Activated CD4-positive, alpha-beta T cell treated with anti-CD3 and anti-CD28 coated beads, Interleukin-2, amount 50 U/mL, for 24 hours (primary cell): Measurements from ENCODE around the gene FUOM.
"Not testable (repeated sequence)": the region's sequence is repeated elsewhere in the genome, so short reads cannot be mapped to it uniquely, and the experiment has no call there.

Experiments
- DNase-seq, 2 donors: peaks; one replicate each; pipeline ENCODE4 v3.0.0-alpha.2; 2020; ENCODE audit warnings: low read depth in 1 of 2, low spot score in 1 of 2

Gene FUOM

DNA sequence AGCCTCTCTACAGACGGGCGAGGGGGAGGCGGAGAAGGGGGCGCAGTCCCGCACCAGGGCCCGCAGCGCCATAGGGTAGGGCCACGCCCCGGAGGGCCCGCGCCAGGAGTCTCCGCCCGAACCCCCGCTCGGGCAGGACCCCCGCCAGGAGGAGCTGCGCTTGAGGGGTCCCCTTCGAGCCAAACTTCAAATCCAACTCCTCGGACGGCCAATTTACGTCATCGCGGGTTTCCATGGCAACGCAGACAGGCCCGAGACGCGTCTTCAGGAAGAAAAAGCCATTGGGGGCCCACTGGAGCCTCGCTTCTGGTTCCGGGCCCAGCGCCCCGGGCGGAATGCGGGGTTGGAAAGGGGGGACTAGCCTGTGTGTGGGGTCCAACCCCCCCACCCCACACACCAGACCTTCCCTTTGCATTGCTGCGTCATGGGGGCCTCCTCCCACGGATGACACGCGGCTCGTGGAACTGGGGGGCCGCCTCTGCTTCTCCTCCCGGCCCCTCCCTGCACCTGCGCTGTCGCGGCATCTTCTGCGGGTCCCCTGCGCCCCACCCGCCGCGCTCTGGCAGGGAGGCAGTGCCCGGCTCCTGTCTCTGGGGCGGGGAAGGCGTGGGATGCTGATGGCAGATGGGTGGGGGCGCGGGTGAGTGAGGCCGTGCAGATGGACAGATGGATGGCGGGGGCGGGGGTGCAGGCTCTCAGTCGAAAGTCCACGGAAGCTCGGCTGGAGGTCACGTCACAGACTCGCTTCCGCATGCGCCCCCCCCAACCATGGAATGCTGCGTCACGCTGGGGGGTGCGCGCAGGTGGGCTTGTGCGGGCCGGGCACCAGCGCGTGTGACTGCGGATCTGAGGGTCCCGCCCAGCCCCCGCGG lies 22.3 kb downstream of the FUOM start:
- DNase-seq: peak in 1 of 2 donors; percentile 67

DNA sequence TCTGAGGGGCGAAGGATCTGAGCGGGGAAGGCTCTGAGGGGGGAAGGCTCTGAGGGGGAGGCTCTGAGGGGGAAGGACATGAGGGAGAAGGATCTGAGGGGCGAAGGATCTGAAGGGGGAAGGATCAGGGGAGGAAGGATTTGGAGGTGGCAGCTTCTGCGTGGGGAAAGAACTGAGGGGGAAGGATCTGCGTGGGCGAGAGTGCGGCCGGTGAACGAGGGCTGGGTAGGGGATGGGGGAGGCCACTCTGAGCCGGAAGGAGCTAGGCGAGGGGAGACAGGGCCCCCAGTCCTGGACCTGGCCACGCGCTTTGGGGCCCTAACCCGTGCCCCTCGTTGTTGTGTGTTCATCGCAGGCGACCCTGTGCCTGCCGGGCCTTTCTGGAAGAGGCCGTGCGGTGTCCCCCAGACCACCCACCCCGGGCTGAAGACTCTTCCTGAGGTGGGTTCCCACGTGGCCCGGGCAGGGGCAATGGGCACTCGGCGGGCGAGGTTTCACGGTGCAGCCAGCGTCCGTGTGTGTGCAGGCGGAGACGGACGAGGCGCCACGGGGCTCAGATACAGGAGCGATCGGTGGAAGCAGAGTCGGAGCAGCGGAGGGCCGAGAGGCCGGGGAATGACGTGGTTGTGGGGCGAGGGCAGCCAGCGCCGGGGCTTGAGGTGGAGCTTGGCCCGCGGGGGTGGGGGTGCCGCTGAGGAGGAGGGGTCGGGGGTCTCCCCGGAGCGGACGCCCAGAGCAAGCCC lies 23.1 kb downstream of the FUOM start:
- DNase-seq: no peak

DNA sequence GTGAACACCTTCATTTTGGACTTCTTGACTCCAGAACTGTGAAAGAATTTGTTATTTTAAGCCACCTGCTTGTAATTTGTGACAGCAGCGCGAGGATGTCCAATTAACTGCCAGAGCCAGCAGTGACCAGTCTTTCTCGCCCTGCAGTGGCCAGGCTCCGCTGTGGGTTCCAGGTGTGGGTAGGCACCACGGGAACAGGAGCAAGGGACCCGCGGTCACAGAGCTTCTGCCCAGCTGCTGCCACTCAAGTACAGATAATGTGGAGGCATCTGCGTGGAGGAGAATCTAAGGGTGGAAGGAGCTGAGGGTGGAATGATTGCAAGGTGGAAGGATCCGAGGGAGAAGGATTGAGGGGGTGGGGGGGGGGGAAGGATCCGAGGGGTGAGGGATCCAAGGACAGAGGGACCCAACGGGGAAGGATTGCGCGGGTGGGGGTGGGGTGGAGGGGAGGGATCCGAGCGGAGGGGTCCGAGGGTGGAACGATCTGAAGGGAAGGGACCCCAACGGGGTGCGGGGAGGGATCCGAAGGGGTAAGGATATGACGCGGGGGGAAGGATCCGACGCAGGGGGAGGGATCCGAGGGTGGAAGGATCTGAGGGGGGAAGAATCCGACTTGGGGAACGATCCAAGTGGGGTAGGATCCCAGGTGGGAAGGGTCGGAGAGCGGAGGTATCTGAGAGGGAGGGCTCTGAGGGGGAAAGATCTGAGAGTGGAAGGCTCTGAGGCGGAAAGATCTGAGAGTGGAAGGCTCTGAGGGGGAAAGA lies 24.7 kb downstream of the FUOM start:
- DNase-seq: no peak

DNA sequence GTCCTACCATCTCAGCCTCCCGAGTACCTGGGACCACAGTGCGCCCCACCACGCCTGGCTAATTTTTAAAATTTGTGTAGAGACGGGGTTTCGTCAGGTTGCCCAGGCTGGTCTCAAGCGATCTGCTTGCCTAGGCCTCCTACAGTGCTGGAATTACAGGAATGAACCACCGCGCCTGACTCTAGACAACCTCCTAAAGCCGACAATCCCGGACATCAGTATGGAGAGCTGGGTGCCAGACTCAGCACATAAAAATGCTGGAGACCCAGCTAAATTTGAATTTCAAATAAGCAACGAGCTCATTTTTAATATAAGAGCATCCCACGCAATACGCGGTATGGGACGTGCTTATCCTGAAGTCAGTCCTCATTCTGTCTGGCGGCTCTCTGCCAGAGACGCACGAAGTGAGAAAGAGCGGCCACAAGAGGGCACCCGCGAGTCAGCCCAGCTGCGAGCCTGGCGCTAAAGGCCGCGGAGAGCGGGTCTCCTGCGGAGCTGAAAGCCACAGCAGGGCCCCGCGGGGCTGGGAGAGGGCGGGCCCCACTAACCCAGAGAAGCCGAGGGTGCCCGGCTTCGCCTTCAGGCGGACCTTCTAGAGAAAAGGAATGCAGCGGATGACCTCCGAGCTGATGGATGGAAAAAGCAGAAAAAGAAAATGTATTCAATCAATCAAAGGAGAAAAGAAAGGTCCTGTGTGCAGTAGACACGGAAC lies 28.2 kb downstream of the FUOM start:
- peak; percentile 82 to 84 for DNase-seq

DNA sequence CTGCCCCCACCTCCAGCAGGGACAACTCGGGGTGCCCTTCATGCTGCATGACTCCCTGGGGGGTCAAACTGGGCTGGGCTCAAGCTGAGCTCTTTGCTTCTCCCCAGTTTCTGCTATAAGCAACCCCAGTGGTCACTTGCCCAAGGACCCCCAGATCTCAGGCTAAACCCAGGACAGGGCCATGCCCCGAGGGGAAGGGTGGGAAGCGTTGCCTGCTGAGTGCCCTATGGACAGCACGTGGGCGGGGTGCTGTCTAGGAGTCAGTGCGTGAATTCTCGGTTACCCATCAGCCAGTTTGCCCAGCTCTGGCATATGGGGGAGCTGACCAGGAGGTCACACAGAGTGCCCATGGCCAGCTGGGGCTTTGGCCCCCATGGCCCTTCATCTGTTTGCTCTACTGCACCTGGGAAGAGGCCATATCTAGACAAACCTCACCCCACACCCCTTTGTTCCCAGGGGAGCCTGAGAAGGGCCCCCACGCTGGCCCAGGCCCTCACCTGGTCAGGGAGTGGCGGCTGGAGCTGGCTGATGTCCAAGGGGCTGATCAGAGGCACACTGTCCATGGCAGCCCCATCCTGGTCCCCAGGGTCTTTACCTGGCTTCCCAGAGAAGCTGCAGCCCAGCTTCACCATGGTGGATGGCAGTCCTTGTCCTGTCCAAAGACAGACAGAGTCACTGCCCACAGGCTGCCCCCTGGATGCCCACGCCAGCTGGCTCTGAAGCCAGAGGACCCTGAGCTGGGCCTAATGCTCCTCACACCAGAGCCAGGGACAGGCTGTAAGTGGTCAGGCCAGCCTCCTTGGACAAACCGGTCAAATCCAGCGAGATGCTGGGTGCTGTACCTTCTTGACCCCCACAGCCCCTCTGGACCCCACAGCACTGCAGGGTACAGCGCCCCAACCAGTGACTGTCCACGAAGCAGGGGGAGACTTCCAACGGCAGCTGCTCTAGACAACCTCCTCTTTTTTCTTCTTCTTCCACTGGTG lies 29.2 kb downstream of the FUOM start:
- no peak for DNase-seq

DNA sequence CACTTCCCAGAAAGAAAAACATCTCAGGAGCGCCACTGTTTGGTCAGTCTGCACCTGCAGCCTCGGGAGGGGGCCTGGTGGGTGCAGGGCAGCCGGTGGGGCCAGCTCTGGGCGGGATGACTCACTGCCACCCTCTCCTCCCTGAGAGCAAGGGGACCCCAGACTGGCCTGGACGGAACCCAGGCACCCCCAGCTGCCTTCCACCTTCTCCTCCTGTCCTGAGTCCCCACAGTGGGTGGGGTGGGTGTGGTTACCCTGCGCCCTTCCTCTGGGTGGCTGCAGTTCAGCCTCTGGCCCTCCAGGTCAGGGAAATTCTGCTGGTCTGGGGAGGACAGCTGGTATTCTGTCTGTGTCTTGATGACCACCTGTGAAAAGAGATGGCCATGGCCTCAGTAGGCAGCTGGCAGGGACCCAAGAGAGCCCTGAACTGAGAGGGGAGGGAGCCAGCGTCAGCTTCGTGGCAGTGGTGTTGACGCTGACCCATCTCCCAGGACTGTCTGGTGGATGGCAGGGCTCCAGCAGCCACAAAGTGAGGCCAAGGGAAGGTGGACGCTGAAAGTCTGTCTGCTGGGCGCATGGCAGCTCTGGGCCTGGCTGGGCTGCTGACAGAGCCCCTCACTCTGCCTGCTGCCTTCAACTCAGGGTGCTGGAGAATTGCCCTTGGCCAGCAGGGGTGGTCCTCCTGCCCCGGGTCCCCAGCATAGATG lies 30.0 kb downstream of the FUOM start:
- DNase-seq: no peak

DNA sequence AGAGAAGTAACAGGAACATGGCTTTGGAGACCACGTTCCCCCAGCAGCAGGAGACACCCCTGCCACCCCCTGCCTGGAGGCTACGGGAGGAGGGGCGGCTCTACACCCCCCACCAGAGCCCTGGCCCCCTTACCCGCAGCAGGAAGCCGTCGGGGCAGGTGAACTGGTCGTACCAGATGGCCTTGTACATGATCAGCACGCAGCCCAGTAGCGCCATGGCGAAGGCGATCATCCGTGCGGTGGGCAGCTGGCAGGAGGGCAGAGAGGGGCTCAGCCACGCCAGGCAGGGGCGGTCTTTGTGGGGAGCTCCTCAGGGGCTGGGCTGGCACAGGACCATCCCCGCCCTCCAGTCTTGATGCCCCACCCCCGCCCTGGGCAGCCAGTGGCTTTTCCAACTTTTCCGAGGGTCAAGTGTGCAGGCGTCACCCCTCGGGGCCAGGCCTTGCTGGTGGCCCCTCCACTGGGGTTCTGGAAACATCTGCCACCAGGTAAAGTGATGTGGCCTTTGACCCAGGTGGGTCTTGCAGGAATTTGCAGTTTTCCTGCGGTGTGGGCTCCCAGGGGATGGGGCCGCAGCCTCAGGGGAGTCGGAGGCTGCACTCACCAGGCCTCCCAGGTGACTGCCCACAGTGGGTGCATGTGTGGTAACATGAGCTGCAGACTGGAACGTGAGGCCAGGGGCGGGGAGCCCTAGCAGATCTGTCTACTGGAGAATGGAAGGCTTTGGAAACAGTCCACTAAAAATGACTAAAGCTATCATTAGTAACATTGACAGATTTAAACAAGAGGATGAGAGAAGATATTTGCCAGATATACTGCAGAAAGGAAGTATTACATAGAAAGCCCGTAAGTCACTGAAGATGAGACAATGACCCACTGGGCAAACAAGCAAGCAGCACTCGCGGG lies 30.8 kb downstream of the FUOM start:
- DNase-seq: no peak

DNA sequence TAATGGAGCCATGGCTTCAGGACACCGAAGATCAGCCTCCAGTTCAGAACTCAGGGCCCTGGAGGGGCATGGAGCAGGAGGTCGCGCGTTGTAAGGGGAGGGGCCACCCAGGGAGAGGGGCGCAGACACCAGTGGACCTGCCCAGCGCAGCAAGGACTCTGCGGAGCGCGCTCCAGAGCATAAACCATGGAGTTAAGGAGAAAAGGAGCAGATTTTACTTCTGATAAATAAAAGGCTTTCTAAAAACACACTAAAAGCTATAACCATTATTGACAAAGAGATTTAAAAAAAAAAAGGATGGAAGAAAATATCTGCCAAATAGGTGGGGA lies 31.6 kb downstream of the FUOM start:
- no peak for DNase-seq

DNA sequence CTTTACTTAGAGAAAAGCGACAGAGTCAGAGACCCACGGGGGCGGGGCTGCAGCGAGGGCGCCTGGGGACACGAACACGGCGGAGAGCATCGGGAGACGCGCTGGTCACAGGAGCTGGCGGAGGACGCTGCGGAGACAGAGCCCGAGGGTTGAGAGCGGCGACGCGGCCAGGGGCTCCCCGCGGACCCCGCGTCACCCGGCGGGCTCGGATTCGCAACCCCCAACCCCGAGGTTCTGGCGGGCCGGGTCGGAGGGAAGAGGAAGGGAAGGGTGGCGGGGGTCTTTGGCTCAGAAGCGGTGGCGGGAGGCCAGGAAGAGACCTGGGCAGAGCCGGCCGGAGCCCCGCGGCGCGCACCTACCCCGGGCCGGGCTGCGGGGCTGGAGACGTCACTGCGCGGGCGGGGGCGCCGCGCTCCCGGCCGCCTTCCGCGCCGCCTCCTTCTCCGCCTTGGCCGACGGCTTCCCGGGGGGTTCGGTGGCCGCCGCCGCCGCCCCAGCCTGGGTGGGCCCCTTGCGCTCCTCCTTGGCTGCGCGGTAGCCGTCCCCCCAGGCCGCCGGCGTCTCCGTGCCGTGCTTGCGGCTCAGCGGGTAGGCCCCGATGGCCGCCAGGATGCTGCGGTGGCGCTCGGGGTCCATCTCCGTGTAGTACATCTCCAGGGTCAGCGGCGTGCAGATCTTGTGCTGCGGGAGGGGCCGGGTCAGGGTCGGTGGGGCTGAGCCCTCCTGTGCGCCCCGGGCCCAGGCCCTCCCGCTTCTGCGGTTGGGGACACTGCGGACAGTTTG lies 32.2 kb downstream of the FUOM start:
- DNase-seq: no peak

DNA sequence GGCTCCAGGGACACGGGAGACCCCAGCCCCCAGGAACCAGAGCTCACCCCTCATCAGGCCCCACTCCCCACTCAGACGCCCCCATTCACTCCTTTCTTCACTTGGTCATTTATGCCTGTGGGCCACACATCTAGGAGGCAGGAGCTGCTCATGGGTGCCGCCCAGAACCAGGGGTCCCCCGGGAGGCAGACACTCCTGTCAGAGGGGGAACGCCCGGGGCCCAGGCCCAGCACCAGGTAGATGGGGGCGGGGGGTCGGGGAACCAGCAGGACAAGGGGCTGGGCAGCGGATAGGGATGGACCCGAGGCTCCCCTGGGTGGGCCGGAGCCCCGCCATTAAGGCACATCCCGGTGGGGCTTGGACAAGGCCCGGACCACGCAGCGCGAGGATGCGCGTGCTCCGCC lies 33.0 kb downstream of the FUOM start:
- DNase-seq: no peak

DNA sequence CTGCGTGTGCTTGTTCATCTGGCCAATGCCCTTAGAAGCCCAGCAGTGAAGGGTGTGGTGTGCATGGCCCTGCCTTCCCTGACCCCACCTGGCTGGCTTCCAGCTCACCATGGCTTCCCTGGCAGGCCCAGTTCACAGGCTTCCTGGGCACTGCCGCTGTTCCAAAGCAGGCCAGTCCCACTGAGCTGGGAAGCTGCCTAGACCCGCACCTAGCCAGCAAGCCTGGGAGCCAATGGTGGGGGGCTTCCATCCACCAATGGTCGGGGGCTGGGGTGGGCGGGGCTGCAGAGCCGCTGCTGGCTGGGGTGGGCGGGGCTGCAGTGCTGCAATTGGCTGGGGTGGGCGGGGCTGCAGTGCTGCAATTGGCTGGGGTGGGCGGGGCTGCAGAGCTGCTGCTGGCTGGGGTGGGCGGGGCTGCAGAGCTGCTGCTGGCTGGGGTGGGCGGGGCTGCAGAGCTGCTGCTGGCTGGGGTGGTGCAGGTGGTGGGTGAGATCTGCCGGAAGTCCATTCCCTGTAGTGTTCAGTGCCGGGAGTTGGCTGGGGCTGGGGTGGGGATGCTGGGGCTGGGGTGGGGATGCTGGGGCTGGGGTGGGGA lies 33.5 kb downstream of the FUOM start:
- peak in 1 of 2 donors; percentile 40 for DNase-seq

DNA sequence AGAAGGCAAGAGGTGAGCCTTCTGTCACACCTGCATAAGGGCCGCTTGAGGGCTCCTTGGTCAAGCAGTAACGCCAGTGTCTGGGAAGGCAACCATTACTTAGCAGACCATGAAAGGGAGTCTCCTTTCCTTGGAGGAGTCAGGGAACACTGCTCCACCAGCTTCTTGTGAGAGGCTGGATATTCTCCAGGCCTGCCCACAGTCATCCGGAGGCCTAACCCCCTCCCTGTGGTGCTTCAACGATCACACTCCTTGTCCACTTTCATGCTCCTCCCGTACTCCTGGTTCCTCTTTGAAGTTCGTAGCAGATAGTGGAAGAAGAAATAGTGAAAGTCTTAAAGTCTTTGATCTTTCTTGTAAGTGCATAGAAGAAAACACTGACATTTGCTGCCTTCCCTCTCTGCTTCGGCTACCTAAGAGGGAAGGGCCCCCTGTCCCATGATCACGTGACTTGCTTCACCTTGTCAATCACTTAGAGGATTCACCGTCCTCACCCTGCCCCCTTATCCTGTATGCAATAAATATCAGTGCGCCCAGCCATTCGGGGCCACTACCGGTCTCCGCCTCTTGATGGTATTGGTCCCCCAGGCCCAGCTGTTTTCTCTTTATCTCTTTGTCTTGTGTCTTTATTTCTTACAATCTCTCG lies 35.6 kb downstream of the FUOM start:
- not testable (repeated sequence) for DNase-seq

DNA sequence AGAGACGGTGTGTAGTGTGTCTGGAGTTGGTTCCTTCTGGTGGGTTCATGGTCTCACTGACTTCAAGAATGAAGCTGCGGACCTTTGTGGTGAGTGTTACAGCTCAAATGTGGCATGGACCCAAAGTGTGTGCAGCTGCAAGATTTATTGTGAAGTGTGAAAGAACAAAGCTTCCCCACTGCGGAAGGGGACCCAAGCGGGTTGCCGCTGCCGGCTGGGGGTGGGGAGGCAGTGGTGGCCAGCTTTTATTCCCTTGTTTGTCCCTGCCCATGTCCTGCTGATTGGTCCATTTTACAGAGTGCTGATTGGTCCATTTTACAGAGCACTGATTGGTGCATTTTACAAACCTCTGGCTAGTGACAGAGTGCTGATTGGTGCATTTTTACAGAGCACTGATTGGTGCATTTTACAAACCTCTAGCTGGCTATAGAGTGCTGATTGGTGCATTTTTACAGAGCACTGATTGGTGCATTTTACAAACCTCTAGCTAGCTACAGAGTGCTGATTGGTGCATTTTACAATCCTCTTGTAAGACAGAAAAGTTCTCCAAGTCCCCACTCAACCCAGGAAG lies 36.9 kb downstream of the FUOM start:
- DNase-seq: not testable (repeated sequence)

DNA sequence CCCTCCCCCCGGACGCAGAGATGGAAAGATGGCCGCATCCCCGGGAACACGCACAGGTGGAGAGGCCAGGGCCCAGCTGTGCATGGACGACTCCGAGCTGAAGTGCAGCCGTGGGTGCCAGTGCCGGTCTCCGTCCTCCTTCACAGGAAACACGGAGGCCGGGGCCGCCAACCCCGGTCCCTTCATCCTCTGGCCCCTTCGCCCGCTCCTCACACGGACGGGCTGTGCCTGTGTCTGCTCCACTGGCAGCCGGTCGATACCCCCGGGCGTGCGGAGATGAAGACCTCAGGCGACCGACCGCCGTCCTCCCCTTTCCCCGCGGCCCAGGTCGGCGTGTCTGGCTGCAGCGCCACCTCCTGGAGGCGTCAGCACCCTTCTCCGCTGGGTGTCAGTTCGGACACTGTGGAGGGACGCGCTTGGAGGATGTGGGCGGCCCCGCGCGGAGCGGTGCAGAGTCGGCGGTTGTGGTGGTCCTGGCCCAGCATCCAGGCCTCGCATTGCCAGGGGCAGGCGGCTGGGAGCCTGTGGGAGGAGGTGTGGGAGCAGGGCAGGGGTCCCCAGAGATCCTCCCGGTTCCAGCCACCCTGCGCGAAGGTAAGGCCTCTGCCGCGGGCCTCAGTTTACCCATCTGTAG lies 39.2 kb downstream of the FUOM start:
- peak in 1 of 2 donors; percentile 47 for DNase-seq

DNA sequence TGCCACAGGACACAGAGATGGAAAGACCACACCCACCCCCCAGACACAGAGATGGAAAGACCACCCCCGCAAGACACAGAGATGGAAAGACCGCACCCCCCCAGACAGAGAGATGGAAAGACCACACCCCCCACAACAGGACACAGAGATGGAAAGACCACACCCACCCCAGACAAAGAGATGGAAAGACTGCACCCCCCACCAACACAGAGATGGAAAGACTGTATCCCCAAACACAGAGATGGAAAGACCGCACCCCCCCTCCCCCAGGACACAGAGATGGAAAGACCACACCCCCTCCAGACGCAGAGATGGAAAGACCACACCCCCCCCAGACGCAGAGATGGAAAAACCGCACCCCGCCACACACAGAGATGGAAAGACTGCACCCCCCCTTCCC lies 41.1 kb downstream of the FUOM start:
- no peak for DNase-seq

DNA sequence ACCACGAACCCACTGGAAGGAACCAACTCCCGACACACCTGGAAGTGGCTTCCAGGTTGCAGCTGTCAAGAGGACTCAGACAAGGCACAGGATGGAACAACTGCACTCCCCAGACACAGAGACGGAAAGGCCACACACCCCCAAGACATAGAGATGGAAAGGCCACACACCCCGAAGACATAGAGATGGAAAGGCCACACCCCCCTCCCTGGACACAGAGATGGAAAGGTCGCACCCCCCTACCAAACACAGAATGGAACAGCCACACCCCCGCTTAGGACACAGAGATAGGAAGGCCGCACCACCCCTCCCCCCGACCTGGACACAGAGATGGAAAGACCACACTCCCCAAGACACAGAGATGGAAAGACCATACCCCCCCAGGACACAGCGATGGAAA lies 41.6 kb downstream of the FUOM start:
- no peak for DNase-seq
